Coronary artery (tissue), 2 donors: ENCODE measurements around the gene KCNA2.

Experiments used
- DNase-seq: peaks from one replicate; pipeline ENCODE4 v3.0.0-alpha.2; 2017; ENCODE audit warnings: low spot score
- H3K27ac ChIP-seq, 2 donors: fragments of 200-600 bp; sonication (generic); one replicate each; pipeline ENCODE4 v1.5.1; 2016 to 2019
- H3K4me3 ChIP-seq: fragments of 200-600 bp; sonication (generic); 2 replicates; pipeline ENCODE4 v1.5.1; 2016; ENCODE audit warnings: mild to moderate bottlenecking, moderate library complexity
- CTCF ChIP-seq: fragments of 200-600 bp; sonication (generic); IDR thresholded peaks from one replicate; pipeline ENCODE4 v1.5.1; 2019; ENCODE audit warnings: antibody characterized with exemption

Gene KCNA2

GRCh38 chr1:110594456-110595352, 11.5 kb downstream of the KCNA2 start:
- no peak for DNase-seq
- Histone ChIP-seq H3K27ac (no peak overlapping the region), H3K4me3 (no peak overlapping the region)
- no peak for TF ChIP-seq CTCF

- no peak for DNase-seq
- no peak for TF ChIP-seq CTCF
- no peak overlapping the region for H3K27ac ChIP-seq
Measured at GRCh38 chr1:110593902-110594301, 12.3 kb downstream of the KCNA2 start.

GRCh38 chr1:110591956-110592355, 14.2 kb downstream of the KCNA2 start:
- no peak for DNase-seq
- no peak for TF ChIP-seq CTCF
- H3K4me3 ChIP-seq: no peak overlapping the region
- H3K27ac ChIP-seq: no peak overlapping the region

More at GRCh38 chr1:110593902-110594301, 12.3 kb downstream of the KCNA2 start:
- no peak overlapping the region for H3K4me3 ChIP-seq

GRCh38 chr1:110588991-110589390, 17.2 kb downstream of the KCNA2 start:
- no peak overlapping the region for H3K4me3 ChIP-seq
- H3K27ac ChIP-seq: no peak overlapping the region
- DNase-seq: peak; percentile 53
- TF ChIP-seq CTCF: no peak

GRCh38 chr1:110588486-110588885, 17.7 kb downstream of the KCNA2 start:
- Histone ChIP-seq H3K27ac (no peak overlapping the region), H3K4me3 (no peak overlapping the region)
- no peak for DNase-seq
- no peak for TF ChIP-seq CTCF

GRCh38 chr1:110587906-110588305, 18.3 kb downstream of the KCNA2 start:
- no peak for TF ChIP-seq CTCF
- no peak overlapping the region for H3K4me3 ChIP-seq

GRCh38 chr1:110585481-110585880, 20.7 kb downstream of the KCNA2 start:
- peak; percentile 58 for DNase-seq
- H3K27ac ChIP-seq: no peak overlapping the region
- no peak for TF ChIP-seq CTCF
- H3K4me3 ChIP-seq: no peak overlapping the region

More at GRCh38 chr1:110587906-110588305, 18.3 kb downstream of the KCNA2 start:
- H3K27ac ChIP-seq: no peak overlapping the region
- peak; percentile 21 for DNase-seq
